RWPE2 (cell line): ENCODE data around the gene ASB7.
A peak's percentile ranks its signal among the peaks of the same experiment; 100 is the strongest.

Source experiments
- ATAC-seq: fragments of 200-7000 bp; cut with Tn5 transposase; 3 replicates; pipeline ENCODE4 v1.9.1; 2021; ENCODE audit warnings: low read depth
- DNase-seq: peaks from one replicate; pipeline ENCODE4 v3.0.0-alpha.2; 2020; ENCODE audit warnings: low spot score
- H3K27ac ChIP-seq: fragments of 450-650 bp; 2 replicates; pipeline ENCODE4 v1.5.1; 2017; ENCODE audit warnings: mild to moderate bottlenecking; ENCODE audit not compliant: poor library complexity, severe bottlenecking
- H3K27me3 ChIP-seq: fragments of 250-450 bp; sonication (Bioruptor Pico); 2 replicates; pipeline ENCODE4 v1.5.1; 2021; ENCODE audit warnings: mild to moderate bottlenecking, moderate library complexity; ENCODE audit not compliant: insufficient read depth, poor library complexity, severe bottlenecking
- H3K36me3 ChIP-seq: fragments of 250-450 bp; sonication (Bioruptor Pico); 2 replicates; pipeline ENCODE4 v1.5.1; 2020; ENCODE audit warnings: low read depth, mild to moderate bottlenecking, moderate library complexity
- H3K4me1 ChIP-seq: fragments of 250-450 bp; sonication (Bioruptor Pico); 2 replicates; pipeline ENCODE4 v1.5.1; 2021; ENCODE audit warnings: mild to moderate bottlenecking, moderate library complexity; ENCODE audit not compliant: insufficient read depth, poor library complexity, severe bottlenecking
- H3K4me3 ChIP-seq: fragments of 250-450 bp; sonication (Bioruptor Pico); 2 replicates; pipeline ENCODE4 v1.5.1; 2021; ENCODE audit warnings: mild to moderate bottlenecking, moderate library complexity; ENCODE audit not compliant: severe bottlenecking
- H3K9me3 ChIP-seq: fragments of 250-450 bp; sonication (Bioruptor Pico); 2 replicates; pipeline ENCODE4 v1.5.1; 2021; ENCODE audit warnings: mild to moderate bottlenecking, moderate library complexity; ENCODE audit not compliant: severe bottlenecking
- CTCF ChIP-seq: fragments of 450-650 bp; IDR thresholded peaks from one replicate; pipeline ENCODE4 v1.5.1; 2017; ENCODE audit warnings: mild to moderate bottlenecking, moderate library complexity; ENCODE audit not compliant: poor library complexity, severe bottlenecking

The ASB7 gene

GRCh38 chr15:100650685-100651084, 48.3 kb downstream of the ASB7 start:
- peak; percentile 77 for TF ChIP-seq CTCF
- no peaks in the 10 kb centered on the region for H3K9me3 ChIP-seq
- H3K27ac ChIP-seq: no peak overlapping the region
- no peak overlapping the region for H3K4me3 ChIP-seq
- no peaks in the 10 kb centered on the region for H3K27me3 ChIP-seq
- no peak for DNase-seq
- H3K4me1 ChIP-seq: no peaks in the 10 kb centered on the region
- peak; percentile 69; the same call in 2 of the 3 replicates for ATAC-seq
- peaks cover 22% of the 10 kb centered on the region for H3K36me3 ChIP-seq

GRCh38 chr15:100651253-100651652, 48.9 kb downstream of the ASB7 start:
- Histone ChIP-seq H3K27ac (no peak overlapping the region), H3K4me1 (no peaks in the 10 kb centered on the region), H3K9me3 (no peaks in the 10 kb centered on the region), H3K36me3 (peaks cover 22% of the 10 kb centered on the region), H3K27me3 (no peaks in the 10 kb centered on the region), H3K4me3 (no peak overlapping the region)
- no peak for TF ChIP-seq CTCF
- DNase-seq (no peak), ATAC-seq (peak; percentile 37; the same call in 1 of the 3 replicates)

DNA sequence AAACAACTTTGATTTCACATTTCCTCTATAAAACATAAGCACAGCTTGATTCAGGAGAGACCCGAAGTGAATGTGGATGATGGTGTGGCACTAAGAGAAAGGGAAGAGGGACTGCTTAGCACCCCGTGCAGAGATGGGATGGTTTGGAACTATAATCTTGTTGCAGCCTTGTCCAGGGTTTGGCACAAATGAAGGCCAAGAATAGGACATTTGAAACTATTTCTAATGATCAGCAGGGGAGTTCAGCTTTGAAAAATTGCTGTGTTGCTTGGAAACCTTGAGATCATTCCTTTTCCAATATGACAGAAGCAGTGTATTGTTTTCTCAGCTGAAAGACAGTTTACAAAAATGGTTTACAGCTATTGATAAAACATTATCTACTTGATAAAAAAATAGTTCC, 49.7 kb downstream of the ASB7 start:
- ATAC-seq (no peak), DNase-seq (no peak)
- Histone ChIP-seq H3K4me1 (no peaks in the 10 kb centered on the region), H3K4me3 (no peak overlapping the region), H3K36me3 (peaks cover 22% of the 10 kb centered on the region), H3K27ac (no peak overlapping the region), H3K27me3 (no peaks in the 10 kb centered on the region), H3K9me3 (no peaks in the 10 kb centered on the region)
- no peak for TF ChIP-seq CTCF

DNA sequence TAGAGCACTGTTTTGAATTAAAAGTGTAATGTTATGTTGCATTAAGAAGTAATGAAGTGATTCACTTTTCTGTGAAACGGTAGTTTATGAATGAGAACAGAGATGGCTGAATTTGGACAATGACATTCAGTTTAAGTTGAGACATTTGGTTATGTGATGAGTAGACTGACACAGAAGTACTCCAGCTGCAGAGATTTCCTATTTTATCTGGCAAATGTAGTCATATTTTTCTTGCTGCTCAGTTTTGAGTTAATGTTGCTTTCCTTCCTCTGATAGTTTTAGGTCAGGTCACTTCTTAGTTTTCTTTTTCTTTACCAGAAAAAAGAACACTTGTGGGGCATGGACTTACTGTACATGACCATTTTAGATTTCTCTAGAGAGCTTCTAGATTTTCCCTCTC, 51.2 kb downstream of the ASB7 start:
- Histone ChIP-seq H3K27ac (no peak overlapping the region), H3K4me1 (no peaks in the 10 kb centered on the region), H3K4me3 (no peak overlapping the region), H3K36me3 (peaks cover 15% of the 10 kb centered on the region), H3K27me3 (no peaks in the 10 kb centered on the region), H3K9me3 (no peaks in the 10 kb centered on the region)
- DNase-seq (no peak), ATAC-seq (no peak)
- TF ChIP-seq CTCF: no peak

DNA sequence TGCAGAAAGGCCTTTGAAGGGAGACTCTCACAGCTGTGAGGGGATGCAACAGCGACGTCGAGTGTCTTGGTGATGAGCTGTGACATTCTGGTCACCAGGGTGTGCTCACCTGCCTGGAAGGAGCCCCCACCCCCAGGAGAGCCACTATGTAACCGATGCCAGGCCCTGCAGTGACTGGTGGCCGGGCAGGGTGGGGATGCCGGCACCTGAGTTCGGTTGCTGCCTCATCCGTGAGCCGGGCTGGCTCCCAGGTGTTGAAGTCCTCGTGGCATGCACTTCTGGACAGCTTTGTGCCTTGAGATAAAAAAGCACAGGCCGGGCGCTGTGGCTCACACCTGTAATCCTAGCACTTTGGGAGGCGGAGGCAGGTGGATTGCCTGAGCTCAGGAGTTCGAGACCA, 56.5 kb downstream of the ASB7 start:
- ATAC-seq (no peak), DNase-seq (no peak)
- Histone ChIP-seq H3K4me3 (no peak overlapping the region), H3K36me3 (no peaks in the 10 kb centered on the region), H3K27me3 (no peaks in the 10 kb centered on the region), H3K4me1 (no peaks in the 10 kb centered on the region), H3K9me3 (no peaks in the 10 kb centered on the region), H3K27ac (no peak overlapping the region)
- TF ChIP-seq CTCF: no peak
